K562 (cell line): Measurements from ENCODE around the gene PRR36. TPM values are rescaled to one million over a fixed set of nuclear protein-coding genes. Genes with fewer than 3 reads are reported as not detected.
A peak's percentile ranks its signal among the peaks of the same experiment; 100 is the strongest.

Experiments
- ATAC-seq: fragments of 200-7000 bp; cut with Tn5 transposase; 3 replicates; pipeline ENCODE4 v1.9.1; 2020; ENCODE audit warnings: moderate library complexity
- BruUV-seq: library from RNA; stranded (reverse); fragments of 400-500 nt; replicated peaks from 2 replicates; lab custom pipeline; 2021; lab: Mats Ljungman, UMichigan
- CTCF ChIA-PET: fragments of 300-600 bp; formaldehyde crosslinking; extraction: SDS; loops from one replicate; lab custom pipeline; 2021; ENCODE audit warnings: low intra/inter-chr PET ratio; lab: Yijun Ruan, JAX
- POLR2A ChIA-PET: fragments of 300-600, 350-650 bp; sonication (Branson Sonifier 250); formaldehyde crosslinking; extraction: SDS; loops from one replicate; lab custom pipeline; 2021; ENCODE audit warnings: antibody characterized with exemption, inconsistent platforms; lab: Yijun Ruan, JAX
- DNase-seq, 4 experiments: peaks; one replicate each; pipeline versions ENCODE4 v3.0.0 to v3.0.0-alpha.2; 2011 to 2018; ENCODE audit warnings: low spot score in 3 of 4, mixed read lengths in 3 of 4; ENCODE audit errors: extremely low read depth in 1 of 4
- FAIRE-seq: peaks from 2 replicates; lab custom pipeline; 2011; peaks lifted over from hg19 to GRCh38; lab: Jason Lieb, UNC
- H2AFZ ChIP-seq: 2 replicates; pipeline ENCODE4 v1.6.0; 2011; ENCODE audit warnings: low read depth, low read length, control low read depth, inconsistent platforms
- H3K27ac ChIP-seq: fragments of 200-600 bp; 3 replicates; pipeline ENCODE4 v1.8.0; 2011; ENCODE audit warnings: low read depth, mild to moderate bottlenecking, control low read depth, inconsistent platforms, low read length, moderate library complexity, mixed read lengths; ENCODE audit errors: extremely low read depth
- H3K27me3 ChIP-seq, 2 experiments: fragments of 300-600 bp in 1 of 2; 2 replicates in 1 of 2; 3 replicates in 1 of 2; pipeline versions ENCODE4 v1.6.0 to v1.8.0; 2011; ENCODE audit warnings: inconsistent platforms in 2 of 2, low read length in 2 of 2, mild to moderate bottlenecking in 1 of 2, mixed read lengths in 1 of 2, moderate library complexity in 1 of 2; ENCODE audit not compliant: control insufficient read depth in 2 of 2, insufficient read depth in 2 of 2
- H3K36me3 ChIP-seq: fragments of 300-600 bp; 3 replicates; pipeline ENCODE4 v1.8.0; 2011; ENCODE audit warnings: mild to moderate bottlenecking, low read length, inconsistent platforms; ENCODE audit not compliant: control insufficient read depth, insufficient read depth
- H3K4me1 ChIP-seq, 2 experiments: fragments of 200-600 bp in 1 of 2; replicated peaks in 1 of 2; 2 replicates in 1 of 2; 3 replicates in 1 of 2; pipeline versions ENCODE4 v1.5.1 to v1.8.0; 2011; ENCODE audit warnings: inconsistent platforms in 2 of 2, low read length in 2 of 2, mild to moderate bottlenecking in 1 of 2, mixed read lengths in 1 of 2, moderate library complexity in 1 of 2; ENCODE audit not compliant: control insufficient read depth in 2 of 2, insufficient read depth in 2 of 2
- H3K4me2 ChIP-seq: 2 replicates; pipeline ENCODE4 v1.6.1; 2011; ENCODE audit warnings: low read length, control low read depth, inconsistent platforms, mixed read lengths; ENCODE audit not compliant: insufficient read depth
- H3K4me3 ChIP-seq: fragments of 200-600 bp; sonication (generic), shearing (Covaris generic); 2 replicates; pipeline ENCODE4 v1.5.1; 2016; ENCODE audit warnings: control low read depth, inconsistent platforms
- H3K79me2 ChIP-seq: fragments of 200-600 bp; 3 replicates; pipeline ENCODE4 v1.8.0; 2011; ENCODE audit warnings: low read length, inconsistent platforms; ENCODE audit not compliant: control insufficient read depth, insufficient read depth
- H3K9ac ChIP-seq, 2 experiments: 2 replicates each; pipeline versions ENCODE4 v1.6.0 to v1.6.1; 2011; ENCODE audit warnings: low read depth in 2 of 2, low read length in 2 of 2, control low read depth in 1 of 2, inconsistent platforms in 1 of 2, mild to moderate bottlenecking in 1 of 2, mixed read lengths in 1 of 2; ENCODE audit not compliant: insufficient read depth in 1 of 2
- H3K9me1 ChIP-seq: one replicate; pipeline ENCODE4 v1.6.0; 2011; ENCODE audit warnings: inconsistent platforms, mild to moderate bottlenecking, low read length, moderate library complexity; ENCODE audit not compliant: control insufficient read depth, insufficient read depth
- H3K9me3 ChIP-seq: replicated peaks from 2 replicates; pipeline ENCODE4 v1.5.1; 2011; ENCODE audit warnings: low read depth, low read length, inconsistent platforms; ENCODE audit not compliant: control insufficient read depth, insufficient read depth
- H4K20me1 ChIP-seq: replicated peaks from 2 replicates; pipeline ENCODE4 v1.6.1; 2011; ENCODE audit warnings: low read length, inconsistent platforms, mixed read lengths; ENCODE audit not compliant: control insufficient read depth, insufficient read depth
- CEBPB ChIP-seq: fragments of 450-650 bp; IDR thresholded peaks from 2 replicates; pipeline ENCODE4 v1.6.1; 2016; ENCODE audit warnings: missing genetic modification characterization, missing compliant biosample characterization
- EP400 ChIP-seq: fragments of 450-650 bp; IDR thresholded peaks from 2 replicates; pipeline ENCODE4 v1.6.1; 2017; ENCODE audit warnings: antibody characterized with exemption, mild to moderate bottlenecking, moderate library complexity
- ETV1 ChIP-seq: fragments of 450-650 bp; conservative IDR thresholded peaks from 2 replicates; pipeline ENCODE4 v1.6.1; 2016; ENCODE audit warnings: missing genetic modification characterization, control low read depth, low read depth, missing compliant biosample characterization
- KDM5B ChIP-seq: fragments of 200-600 bp; sonication (generic); IDR thresholded peaks from 2 replicates; pipeline ENCODE4 v1.6.1; 2012; ENCODE audit warnings: low read depth, mild to moderate bottlenecking, moderate library complexity, low read length, control low read depth, inconsistent platforms; ENCODE audit not compliant: insufficient replicate concordance
- ZHX1 ChIP-seq: fragments of 150-350 bp; conservative IDR thresholded peaks from 2 replicates; pipeline ENCODE4 v1.6.1; 2014; ENCODE audit warnings: low read length
- WGBS: fragments of 100-300 bp; shearing (Covaris generic); methylation state at CpG from one replicate; pipeline ENCODE4 v1.1.6; 2016; ENCODE audit warnings: low coverage, mixed read lengths; ENCODE audit not compliant: insufficient coverage; ENCODE audit errors: missing lambda C conversion rate; 5-methylcytosine and 5-hydroxymethylcytosine counted together
- in situ Hi-C: fragments of 300-500 bp; cut with MboI; formaldehyde crosslinking; loops from 4 replicates; pipeline ENCODE4 v1.15.0; 2018; ENCODE audit warnings: inconsistent platforms, mixed read lengths
- intact Hi-C: fragments of 100-400 bp; cut with micrococcal nuclease; formaldehyde crosslinking; loops from 2 replicates; pipeline ENCODE4 v1.14.2; 2022
- polyA plus RNA-seq, 8 experiments: library from polyadenylated mRNA; depleted of rRNA in 4 of 8; stranded (reverse) in 5 of 8; unstranded in 3 of 8; fragments of >200 nt; fragmentation: Nextera tagmentation in 2 of 8; fragmentation: Illumina TruSeq in 1 of 8; extraction: Ambion mirVana in 2 of 8; extraction: Trizol in 1 of 8; gene quantifications; 2 replicates each; pipeline versions ENCODE4 v1.2.1 to v1.2.3, GENCODE V29; 2011 to 2014; ENCODE audit warnings: inconsistent platforms in 1 of 8, missing spikeins in 1 of 8
- total RNA-seq, 7 experiments: library from RNA; depleted of rRNA in 6 of 7; stranded (reverse); fragments of >200 nt in 6 of 7; fragmentation: Illumina TruSeq in 2 of 7; extraction: Trizol in 2 of 7; gene quantifications; 2 replicates each; pipeline versions ENCODE4 v1.2.1 to v1.2.3, GENCODE V29; 2011 to 2021; ENCODE audit warnings: low replicate concordance in 1 of 7

Gene PRR36
- total and polyA plus RNA-seq, 9 of the 15 experiments (the other 6 are each of a cell fraction or from before 2014, with no cell fraction given) = 0.05 to 0.42 (median 0.06) TPM; not detected in 6

DNA sequence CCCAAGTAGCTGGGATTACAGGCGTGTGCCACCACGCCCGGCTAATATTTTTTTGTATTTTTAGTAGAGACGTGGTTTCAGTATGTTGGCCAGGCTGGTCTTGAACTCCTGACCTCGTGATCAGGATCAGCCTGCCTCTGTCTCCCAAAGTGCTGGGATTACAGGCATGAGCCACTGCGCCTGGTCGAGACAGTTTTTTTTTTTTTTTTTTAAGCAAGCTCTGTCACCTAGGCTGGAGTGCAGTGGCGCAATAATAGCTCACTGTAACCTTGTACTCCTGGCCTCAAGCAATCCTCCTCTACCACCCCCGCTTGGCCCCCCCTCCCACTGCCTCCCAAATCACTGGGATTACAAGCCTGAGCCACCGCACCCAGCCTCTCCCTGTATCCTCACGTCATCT is 23.1 kb upstream of the PRR36 start:
- 69% methylated on average over 9 of the region's 11 CpGs for WGBS
- in situ Hi-C loops = no loop called here

GRCh38 chr19:7895565-7895964 is 21.4 kb upstream of the PRR36 start:
- Histone ChIP-seq H2AFZ (no peak overlapping the region), H3K9me1 (no peaks in the 10 kb centered on the region), H3K4me2 (no peak overlapping the region), H3K4me1 (peaks cover 4 to 35% of the 10 kb centered on the region in 2 experiments; a peak in 4 of 5 replicates), H3K4me3 (no peak overlapping the region), H3K27ac (no peak overlapping the region), H3K9ac (peak overlapping the region in 1 of 2 experiments; percentile 6; a peak in 1 of 4 replicates), H3K79me2 (no peaks in the 10 kb centered on the region), H3K9me3 (no peaks in the 10 kb centered on the region), H3K36me3 (peaks cover 13% of the 10 kb centered on the region; the same call in 1 of the 3 replicates), H4K20me1 (no peaks in the 10 kb centered on the region), H3K27me3 (no peaks in the 10 kb centered on the region)
- no peak for TF ChIP-seq KDM5B
- TF ChIP-seq ZHX1 = no peak
- intact Hi-C loops (no loop called here), in situ Hi-C loops (no loop called here)
- POLR2A ChIA-PET = no interaction called here
- CTCF ChIA-PET = no interaction called here
- no peak for DNase-seq
- BruUV-seq = no TSS peak
- 73% methylated on average over 11 of the region's 13 CpGs for WGBS
- no peak for FAIRE-seq
- ATAC-seq = no peak

More for the DNA sequence above, 23.1 kb upstream of the PRR36 start:
- BruUV-seq = no TSS peak
- Histone ChIP-seq H2AFZ (no peak overlapping the region), H3K4me3 (no peak overlapping the region), H3K79me2 (peaks cover 3% of the 10 kb centered on the region; the same call in 2 of the 3 replicates), H3K4me1 (peaks cover 4 to 28% of the 10 kb centered on the region in 2 experiments; a peak in 4 of 5 replicates), H4K20me1 (no peaks in the 10 kb centered on the region), H3K9me1 (no peaks in the 10 kb centered on the region), H3K9me3 (no peaks in the 10 kb centered on the region), H3K27me3 (no peaks in the 10 kb centered on the region), H3K27ac (no peak overlapping the region), H3K4me2 (no peak overlapping the region), H3K9ac (no peak overlapping the region), H3K36me3 (peaks cover 19% of the 10 kb centered on the region; the same call in 1 of the 3 replicates)
- FAIRE-seq (no peak), ATAC-seq (no peak), DNase-seq (no peak)
- TF ChIP-seq CEBPB (tag) = 0 out of 2 replicates have a peak, but pooled peaks have one; percentile 17
- no peak for TF ChIP-seq EP400
- TF ChIP-seq ETV1 (tag) = no peak
- ChIA-PET POLR2A (interaction anchor here (0.6 to 1.1 kb wide), 4 partner anchors 9 to 28 kb away, joined by 3 to 6 read pairs (median 4); partner anchors contain the start of genes LRRC8E and TGFBR3L), CTCF (no interaction called here)
- intact Hi-C loops = no loop called here
